UCSD-AML1 (cell line): ENCODE measurements around the gene SLC7A14.

Source experiments
- DNase-seq: peaks from one replicate; lab custom pipeline; 2025; ENCODE audit not compliant: unreplicated experiment; lab: John Stamatoyannopoulos, UW

SLC7A14 gene

DNA sequence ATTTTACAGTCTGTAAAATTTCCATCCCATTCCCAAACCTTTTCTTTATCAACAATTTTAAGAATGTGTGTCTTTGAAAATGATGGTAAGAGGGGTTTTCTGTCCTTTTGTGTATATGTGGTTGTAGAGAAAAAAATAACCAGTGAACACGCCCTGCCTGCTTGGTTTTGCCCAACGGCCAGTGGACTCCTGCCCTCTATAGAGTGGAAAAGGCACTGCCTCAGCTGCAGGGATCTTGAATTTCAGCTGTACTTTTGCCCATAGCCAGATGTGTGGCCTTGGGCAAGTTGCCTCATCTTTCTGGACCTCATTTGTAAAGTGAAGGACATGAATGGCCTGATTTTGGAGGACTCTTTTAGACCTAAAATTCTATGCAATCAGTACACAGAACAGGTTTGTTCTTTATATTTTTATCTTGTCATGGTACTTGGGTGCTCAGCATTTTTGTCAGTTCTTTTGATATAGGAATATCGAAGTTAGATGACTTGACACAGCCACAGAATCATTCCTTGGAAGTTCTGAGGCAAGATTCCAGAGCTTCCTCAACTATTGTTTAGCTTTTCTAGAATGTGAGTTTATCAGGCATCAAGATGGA, 86.2 kb downstream of the SLC7A14 start:
- peak; percentile 19 for DNase-seq

DNA sequence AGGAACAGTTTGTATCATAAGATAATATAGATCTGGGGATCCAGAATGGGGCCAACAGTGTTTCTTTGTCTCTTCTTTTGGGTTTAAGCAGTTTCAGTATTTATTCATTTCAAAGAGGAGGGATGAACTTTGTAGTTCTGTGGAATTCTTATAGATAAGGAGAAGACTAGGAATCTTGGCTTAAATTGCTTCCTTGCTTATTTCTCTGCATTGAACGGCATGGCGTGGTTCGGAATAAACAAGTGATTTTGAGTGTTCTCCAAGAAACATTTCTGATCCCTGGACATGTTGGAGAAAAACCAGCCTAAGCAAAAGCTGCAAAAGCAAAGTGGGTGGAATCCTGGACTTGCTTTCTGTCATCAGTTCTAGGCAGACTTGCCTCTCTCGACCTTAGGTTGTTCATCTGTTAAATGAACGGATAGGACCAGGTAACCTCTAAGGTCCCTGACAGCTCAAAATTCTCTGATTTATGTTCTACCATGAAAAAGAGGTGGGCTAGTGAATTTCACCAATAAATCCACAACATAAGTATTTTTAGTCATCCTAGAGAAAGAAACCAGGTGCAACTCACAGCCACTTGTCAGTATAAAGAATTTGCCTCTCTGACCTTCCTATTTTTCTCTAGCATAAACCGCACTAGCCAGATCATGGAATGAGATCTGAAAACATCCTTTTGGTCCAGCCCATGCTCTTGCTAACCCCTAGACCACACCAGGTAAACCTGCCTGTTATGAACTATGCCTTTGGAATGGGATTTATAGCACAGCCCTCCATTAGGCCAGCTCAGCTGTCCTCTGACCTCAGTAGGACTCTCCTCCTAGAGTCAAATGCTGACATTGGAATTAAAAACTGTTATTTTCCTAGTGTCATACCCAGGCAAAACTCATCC, 88.4 kb downstream of the SLC7A14 start:
- no peak for DNase-seq

DNA sequence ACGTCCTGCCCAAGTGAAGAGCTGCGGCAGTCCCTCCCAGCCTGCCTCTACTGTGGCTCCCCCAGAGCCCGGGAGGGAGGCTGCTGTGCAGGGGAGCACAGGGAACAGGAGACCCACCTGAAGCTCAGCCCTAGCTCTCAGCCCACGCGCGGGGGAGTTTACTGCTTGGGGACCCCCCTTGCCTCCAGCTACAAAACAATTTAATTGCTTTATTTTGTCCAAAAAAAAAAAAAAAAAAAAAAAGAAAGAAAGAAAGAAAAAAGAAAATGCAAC, 89.1 kb downstream of the SLC7A14 start:
- DNase-seq: no peak

DNA sequence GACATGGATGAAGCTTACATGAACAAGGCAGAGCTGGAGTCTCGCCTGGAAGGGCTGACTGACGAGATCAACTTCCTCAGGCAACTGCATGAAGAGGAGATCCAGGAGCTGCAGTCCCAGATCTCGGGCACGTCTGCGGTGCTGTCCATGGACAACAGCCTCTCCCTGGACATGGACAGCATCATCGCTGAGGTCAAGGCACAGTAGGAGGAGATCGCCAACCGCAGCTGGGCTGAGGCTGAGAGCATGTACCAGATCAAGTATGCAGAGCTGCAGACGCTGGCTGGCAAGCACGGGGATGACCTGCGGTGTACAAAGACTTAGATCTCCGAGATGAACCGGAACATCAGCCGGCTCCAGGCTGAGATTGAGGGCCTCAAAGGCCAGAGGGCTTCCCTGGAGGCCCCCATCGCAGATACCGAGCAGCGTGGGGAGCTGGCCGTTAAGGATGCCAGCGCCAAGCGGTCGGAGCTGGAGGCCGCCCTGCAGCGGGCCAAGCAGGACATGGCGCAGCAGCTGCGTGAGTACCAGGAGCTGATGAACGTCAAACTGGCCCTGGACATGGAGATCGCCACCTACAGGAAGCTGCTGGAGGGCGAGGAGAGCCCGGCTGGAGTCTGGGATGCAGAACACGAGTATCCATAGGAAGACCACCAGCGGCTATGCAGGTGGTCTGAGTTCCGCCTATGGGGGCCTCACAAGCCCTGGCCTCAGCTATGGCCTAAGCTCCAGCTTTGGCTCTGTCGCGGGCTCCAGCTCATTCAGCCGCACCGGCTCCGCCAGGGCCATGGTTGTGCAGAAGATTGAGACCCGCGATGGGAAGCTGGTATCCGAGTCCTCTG, 89.6 kb downstream of the SLC7A14 start:
- DNase-seq: no peak

DNA sequence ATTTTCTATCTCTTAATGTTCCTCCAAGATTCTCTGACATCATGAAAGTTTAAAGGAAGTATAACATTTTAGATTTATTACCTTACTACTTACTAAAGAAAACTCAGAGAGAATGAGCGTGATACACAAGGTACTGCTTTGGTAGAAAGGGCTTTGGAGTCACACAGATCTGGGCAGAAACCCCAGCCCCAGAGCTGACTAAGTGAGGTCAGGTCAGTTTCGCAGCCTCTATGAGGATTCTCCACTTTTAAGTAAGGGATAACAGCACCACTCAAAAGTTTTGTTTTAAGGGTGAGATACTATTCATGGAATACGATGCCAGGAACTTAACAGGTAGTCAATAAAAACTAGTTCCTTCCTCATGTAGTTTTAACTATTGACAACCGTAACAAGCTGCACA, 91.1 kb downstream of the SLC7A14 start:
- DNase-seq: no peak

DNA sequence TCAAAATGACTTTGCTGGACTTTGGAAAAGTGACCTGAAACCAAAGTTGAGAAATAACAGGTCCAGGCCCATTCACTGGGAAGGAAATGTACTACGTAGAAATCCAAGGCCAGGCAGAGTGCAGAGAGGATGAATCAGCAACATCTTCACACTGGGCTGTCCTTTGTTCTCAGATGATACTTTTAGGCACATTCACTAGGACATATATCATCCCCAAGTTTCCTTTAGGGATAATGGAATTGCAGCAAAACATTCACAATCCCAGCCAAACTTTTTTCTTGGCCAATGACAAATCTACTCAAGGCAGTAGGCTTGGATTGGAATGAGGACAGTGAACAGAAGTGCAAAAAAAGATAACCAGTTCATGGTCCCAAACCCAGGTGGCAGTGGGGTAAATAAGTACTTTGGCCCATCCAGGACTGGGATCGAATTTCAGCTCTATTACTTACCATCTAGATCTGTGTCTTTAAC, 92.1 kb downstream of the SLC7A14 start:
- no peak for DNase-seq

DNA sequence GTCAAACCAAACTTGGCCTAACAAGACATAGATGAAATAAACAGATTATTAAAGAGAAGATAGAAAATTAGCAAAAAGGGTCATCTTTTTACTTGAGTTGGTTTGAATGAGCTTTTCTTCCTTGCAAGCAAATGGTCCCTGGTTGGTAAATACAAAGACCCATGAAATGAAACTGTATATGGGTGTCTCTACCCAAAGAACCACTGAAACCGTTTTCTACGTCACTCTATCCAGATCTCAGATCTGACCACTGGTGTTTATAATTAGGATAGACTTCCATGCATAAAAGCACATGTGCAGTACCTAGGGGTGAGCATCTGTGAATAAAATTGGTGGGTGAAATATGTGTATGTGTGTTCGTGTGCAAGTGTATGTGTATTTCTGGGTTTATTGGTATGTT, 94.0 kb downstream of the SLC7A14 start:
- no peak for DNase-seq

DNA sequence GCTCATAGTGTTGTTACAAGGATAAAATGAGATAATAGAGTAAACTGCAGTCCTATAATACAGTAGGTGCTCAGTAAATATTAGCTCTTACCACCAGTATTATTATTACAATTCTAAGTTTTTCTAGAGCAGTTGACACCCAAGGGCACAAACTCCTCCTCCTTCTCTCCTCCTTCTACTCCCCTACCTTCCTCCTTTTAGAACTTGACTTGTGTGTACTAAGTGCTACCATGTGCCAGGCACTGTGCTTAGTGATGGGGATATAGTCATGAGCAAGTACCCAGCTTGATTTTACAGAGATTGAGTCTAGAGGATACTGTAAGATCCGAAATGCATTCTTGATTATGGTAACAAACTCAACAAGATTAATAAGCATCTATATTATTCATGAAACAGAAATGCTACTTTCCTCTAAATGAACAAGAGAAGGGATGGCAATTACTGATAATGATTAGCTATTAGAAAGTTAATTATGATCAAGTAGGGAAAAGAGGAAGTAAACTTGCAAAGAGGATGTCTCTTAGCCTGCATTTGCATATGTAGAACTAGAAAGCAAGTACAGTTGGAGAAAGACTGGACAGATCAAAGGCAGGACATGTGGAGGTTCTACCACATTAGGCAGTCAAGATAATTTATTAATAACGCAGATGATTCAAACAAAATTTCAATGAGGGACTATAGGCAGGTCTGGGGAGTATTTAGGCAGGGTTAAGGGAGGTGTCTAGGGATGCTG, 94.9 kb downstream of the SLC7A14 start:
- DNase-seq: no peak

DNA sequence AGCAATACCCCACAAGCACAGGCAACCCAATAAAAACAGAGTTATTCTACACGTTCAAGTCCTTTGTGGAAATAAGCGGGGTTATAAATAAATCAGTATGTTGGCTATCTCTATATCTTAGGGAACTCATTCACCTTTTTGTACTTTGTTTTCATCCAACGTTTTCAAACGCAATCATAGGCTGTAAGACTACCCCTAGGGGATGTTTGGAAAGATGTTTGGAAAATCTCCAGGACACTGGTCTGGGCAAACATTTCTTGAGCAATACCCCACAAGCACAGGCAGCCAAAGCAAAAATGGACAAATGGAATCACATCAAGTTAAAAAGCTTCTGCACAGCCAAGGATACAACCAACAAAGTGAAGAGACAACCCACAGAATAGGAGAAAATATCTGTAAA, 97.1 kb downstream of the SLC7A14 start:
- no peak for DNase-seq

DNA sequence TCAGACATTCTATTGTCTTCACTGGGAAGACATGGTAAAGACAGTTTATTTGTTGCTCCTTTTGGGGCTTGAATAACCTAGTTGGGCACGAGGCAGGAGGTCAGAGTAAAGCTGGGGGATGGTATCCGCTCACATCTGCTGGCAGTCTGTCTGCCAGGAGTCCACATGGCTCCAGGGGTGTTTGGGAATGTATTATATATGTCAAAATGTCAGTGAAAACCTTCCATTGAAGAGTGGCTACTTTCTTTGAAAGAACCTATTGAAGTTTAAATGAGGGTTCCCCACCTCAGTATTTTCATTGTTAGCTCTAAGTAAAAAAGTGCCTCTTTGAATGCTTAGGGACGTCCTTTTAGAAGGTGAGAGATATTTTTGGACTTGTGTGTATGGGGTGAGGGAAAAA, 98.8 kb downstream of the SLC7A14 start:
- no peak for DNase-seq

DNA sequence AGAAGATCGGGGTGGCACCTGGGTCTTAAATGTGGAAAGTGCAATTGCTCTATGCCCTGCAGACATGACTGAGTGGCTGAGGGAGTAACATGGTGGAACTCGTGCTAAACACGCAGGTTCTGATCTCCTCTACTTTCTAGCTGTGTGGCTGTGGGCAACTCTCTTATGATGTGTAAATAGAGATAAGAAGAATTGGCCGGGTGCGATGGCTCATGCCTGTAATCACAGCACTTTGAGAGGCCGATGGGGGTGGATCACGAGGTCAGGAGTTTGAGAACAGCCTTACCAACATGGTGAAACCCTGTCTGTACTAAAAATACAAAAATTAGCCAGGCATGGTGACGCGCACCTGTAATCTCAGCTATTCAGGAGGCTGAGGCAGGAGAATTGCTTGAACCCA, 99.5 kb downstream of the SLC7A14 start:
- no peak for DNase-seq

DNA sequence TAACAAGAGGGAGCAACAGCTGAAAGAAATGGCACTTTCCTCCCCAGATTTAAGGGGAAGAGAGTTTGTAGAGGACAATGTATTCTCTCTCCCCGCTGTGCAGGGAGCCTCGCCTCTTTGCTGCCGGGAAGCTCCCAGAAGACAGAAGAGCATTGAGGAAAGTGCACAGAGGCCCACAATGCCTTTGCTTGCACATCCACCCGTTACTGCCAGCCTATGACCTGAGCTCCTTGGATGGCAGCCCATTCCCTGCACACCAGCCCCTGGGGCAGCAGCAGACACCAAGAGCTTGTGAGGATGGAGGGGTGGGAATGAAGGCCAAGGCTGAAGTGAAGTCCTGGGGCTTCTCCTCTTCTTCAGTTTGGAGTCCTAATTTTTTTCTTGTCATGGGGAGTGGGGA, 100.2 kb downstream of the SLC7A14 start:
- no peak for DNase-seq

DNA sequence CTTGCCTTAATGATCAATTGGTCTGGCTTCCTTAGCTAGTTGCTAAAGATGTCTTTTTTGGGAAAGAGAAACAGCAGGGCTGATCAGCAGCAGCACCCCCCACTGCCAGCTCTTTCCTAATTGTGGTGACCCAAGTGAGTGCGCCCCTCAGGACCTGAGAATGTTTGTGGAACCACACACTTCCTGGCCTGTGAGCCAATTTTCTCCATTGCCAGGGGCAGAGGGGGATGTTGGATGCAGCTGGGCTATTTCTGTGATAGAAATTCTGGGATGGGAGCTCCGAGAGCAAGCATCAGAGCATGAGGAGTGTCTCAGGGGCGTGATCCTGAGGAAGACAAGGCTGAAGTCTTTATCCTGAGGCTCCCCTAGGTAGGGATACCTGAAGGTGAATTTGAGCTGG, 100.6 kb downstream of the SLC7A14 start:
- DNase-seq: no peak

DNA sequence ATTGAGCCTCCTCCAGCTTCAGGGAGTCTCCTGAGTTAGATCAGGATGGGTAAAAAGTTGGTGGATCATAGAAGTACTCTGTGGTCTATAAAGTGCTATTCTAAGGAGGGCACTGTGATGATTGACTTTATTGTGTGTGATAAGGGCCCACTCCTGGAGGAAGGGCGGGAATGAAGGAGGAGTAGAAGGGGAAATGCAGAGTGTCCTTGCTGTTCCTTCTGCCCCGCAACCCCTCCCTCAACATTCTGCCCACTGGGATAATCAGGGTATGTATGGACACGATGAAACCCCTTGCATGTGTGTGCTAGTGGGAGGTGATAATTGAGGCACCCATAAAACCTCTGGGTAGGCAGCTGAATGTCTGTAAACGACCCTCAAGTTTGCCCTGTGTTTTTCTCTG, 101.0 kb downstream of the SLC7A14 start:
- no peak for DNase-seq

DNA sequence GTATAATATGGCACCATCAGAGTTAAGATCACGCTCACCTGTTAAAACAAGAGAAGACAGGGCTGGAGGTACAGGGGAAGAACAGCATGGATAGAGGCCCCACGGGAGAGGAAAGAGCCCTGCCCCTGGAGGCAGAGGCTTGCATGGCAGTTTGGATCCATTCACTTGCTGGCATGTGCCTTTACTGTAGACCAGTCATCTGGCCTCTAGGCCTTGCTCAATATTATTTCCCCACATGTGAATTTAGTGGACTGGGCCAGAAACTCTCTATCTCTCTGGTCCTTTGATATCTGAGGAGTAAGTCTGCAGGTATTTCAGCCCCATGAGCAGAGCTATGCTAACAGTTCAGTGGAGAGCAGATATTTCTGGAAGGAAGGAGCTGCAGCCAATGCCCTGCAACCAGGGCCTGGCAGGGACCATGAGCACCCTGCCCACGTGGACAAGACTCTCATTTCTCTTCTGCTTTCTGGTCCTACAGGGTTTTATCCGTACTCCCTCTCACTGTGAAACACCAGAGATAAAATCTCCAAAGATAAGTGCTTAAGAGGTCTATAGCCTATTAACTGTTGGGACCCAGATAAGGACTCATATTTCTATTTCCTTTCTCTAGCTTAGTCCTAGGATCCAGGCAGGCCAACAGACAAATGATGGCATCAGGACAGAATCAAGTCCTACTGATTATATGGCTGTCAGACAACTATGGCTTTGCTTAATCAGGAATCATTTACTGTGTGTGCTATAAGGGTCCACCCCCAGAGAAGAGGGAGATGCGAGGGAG, 102.2 kb downstream of the SLC7A14 start:
- DNase-seq: no peak

DNA sequence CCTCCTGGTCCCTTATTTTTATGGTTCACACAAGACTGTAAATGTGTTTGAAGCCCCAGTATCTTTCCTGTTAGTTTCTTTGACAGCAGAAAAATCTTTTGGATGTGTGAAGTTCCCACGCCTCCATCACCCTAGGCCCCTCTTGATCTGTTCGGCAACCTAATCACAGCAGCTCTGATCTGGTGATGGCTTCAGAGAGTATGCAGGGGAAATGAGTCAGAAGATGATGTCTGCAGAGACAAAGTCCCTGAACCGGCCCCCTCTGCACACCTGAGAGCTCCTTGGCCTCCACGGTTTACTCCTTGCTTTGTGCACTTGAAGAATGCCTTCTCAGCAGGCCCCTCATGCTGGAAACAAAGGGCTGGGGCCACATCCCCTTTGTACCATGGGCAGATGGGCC, 103.7 kb downstream of the SLC7A14 start:
- no peak for DNase-seq

DNA sequence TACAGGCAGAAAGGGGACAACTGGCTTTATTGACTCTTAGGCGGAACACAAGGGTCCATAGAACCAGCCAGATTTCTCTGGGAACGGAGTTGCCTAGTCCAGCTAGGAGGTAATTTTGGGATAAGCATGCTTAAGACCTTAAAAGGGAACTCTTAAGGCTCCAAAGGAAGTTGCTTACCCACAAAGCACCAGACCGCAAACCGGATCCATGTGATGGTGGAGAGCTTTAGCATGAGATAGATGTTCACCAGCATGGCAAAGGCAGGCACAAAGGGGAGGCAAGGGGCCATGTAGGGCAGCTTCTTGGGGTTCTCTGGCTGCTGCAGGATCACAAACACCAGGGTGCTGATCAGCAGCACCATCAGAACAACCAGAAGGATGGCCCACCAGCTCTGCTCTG, 105.8 kb downstream of the SLC7A14 start:
- peak; percentile 46 for DNase-seq

DNA sequence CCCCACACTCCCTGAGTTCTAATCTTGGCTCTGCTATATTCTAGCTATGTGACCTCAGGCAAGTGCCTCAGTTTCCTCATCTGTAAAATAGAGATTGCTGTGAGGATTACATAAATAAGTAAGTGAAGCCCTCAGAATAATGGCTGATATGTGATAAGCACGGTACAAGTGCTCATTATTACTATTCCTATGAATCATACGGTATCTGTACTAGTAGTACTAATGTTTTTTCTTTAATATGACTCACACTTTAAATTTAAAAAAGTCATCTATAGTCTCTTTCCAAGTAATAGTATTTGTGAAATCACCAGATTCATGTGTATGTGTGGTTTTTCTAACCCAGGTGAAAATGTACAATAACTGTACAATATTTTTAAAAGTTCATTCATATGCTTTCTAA, 108.5 kb downstream of the SLC7A14 start:
- no peak for DNase-seq

DNA sequence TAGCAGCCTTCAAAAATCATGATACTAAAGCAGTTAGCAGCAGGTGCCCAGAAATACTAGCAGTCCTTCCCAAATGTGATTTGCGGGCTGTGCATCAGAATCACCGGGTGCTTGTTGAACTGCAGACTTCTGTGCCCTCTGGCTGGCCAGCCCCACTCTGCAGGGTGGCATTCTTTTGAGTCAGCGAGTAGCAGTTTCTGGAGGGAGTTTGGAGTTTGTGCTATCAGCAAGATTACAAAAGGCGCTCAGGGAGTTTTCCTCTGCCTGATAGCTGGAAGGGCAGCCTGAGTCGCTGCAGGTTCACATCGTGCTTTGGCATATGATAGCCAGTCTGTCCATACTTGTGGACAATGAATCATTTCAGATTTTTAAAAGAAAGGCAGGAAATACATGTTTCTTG, 109.6 kb downstream of the SLC7A14 start:
- DNase-seq: no peak

DNA sequence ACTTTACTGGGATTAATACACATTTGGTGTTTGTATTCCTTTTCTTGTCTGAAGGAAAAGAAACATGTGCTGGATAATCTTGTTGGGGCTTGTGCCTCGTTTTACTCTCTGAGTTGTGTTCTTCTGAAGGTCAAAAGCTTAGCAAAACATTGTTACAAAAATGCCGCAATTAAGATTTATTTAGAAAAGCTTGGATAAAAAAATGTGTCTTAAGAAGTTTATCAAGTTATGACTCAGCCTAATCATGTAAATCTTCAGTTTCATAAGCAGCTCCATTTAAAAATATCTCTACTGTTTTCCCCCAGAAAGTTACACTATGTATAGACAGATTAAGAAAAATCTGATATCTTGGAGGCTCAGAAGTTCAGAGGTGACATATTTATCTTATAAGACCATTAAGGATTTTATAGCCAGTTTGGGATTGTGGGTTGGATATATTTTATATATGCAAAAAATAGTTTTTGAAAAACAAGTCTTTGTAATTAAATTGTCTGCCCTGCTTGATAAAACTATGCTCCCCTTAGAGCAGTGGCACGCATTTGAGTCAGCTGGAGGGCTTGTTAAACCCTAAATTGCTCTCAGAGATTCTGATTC, 110.7 kb downstream of the SLC7A14 start:
- no peak for DNase-seq
